HG03520 (cell line): ENCODE measurements around the gene KIRREL1.

Source experiments
- ATAC-seq: cut with Tn5 transposase; IDR thresholded peaks from one replicate; pipeline ENCODE4 v1.9.1; 2021; ENCODE audit warnings: mild to moderate bottlenecking, moderate library complexity; ENCODE audit not compliant: unreplicated experiment

Gene KIRREL1

GRCh38 chr1:157993147-157993917 is at the start of gene KIRREL1:
Gene KIRREL1, plus strand, starts transcription at chr1:157993645. Its CDS starts 32 bp downstream, at chr1:157993677.
- no peak for ATAC-seq

GRCh38 chr1:157944663-157945280 is 48.7 kb upstream of the KIRREL1 start:
- ATAC-seq: no peak

GRCh38 chr1:157948312-157949073 is 45.0 kb upstream of the KIRREL1 start:
- ATAC-seq: no peak

- no peak for ATAC-seq
Measured at GRCh38 chr1:157949074-157949354, 44.4 kb upstream of the KIRREL1 start.

GRCh38 chr1:157951230-157951629 is 42.2 kb upstream of the KIRREL1 start:
- ATAC-seq: no peak

GRCh38 chr1:157952601-157953000 is 40.8 kb upstream of the KIRREL1 start:
- ATAC-seq: no peak

- ATAC-seq: no peak
Measured at GRCh38 chr1:157955221-157955620, 38.2 kb upstream of the KIRREL1 start.

- ATAC-seq: no peak
Measured at GRCh38 chr1:157955857-157956256, 37.6 kb upstream of the KIRREL1 start.

- ATAC-seq: no peak
Measured at GRCh38 chr1:157956732-157957131, 36.7 kb upstream of the KIRREL1 start.

GRCh38 chr1:157958263-157958662 is 35.2 kb upstream of the KIRREL1 start:
- ATAC-seq: no peak

- ATAC-seq: no peak
Measured at GRCh38 chr1:157959750-157960149, 33.7 kb upstream of the KIRREL1 start.

GRCh38 chr1:157960773-157961172 is 32.7 kb upstream of the KIRREL1 start:
- no peak for ATAC-seq

GRCh38 chr1:157961805-157962762 is 31.4 kb upstream of the KIRREL1 start:
- ATAC-seq: no peak

GRCh38 chr1:157963713-157964112 is 29.7 kb upstream of the KIRREL1 start:
- no peak for ATAC-seq

GRCh38 chr1:157965584-157965983 is 27.9 kb upstream of the KIRREL1 start:
- ATAC-seq: no peak

- ATAC-seq: no peak
Measured at GRCh38 chr1:157966031-157966537, 27.4 kb upstream of the KIRREL1 start.

- no peak for ATAC-seq
Measured at GRCh38 chr1:157967205-157967604, 26.2 kb upstream of the KIRREL1 start.

- no peak for ATAC-seq
Measured at GRCh38 chr1:157968508-157968907, 24.9 kb upstream of the KIRREL1 start.

GRCh38 chr1:157968946-157969345 is 24.5 kb upstream of the KIRREL1 start:
- ATAC-seq: no peak

GRCh38 chr1:157969697-157970485 is 23.6 kb upstream of the KIRREL1 start:
- ATAC-seq: no peak
